Keratinocyte (primary cell): ENCODE data around the gene THSD7B. TPM values are rescaled to one million over a fixed set of nuclear protein-coding genes. Genes with fewer than 3 reads are reported as not detected.

Source experiments
- DNase-seq: peaks from one replicate; pipeline ENCODE4 v3.0.0-alpha.2; 2011; ENCODE audit warnings: low read depth, missing footprints, low spot score
- FAIRE-seq: peaks from 2 replicates; lab custom pipeline; 2011; peaks lifted over from hg19 to GRCh38; lab: Jason Lieb, UNC
- H2AFZ ChIP-seq: 2 replicates; pipeline ENCODE4 v1.6.0; 2012; ENCODE audit warnings: low read length, control low read depth, inconsistent platforms; ENCODE audit not compliant: control insufficient read depth
- H3K27ac ChIP-seq: 2 replicates; pipeline ENCODE4 v1.5.1; 2011; ENCODE audit warnings: low read length; ENCODE audit not compliant: control insufficient read depth, insufficient read depth
- H3K27me3 ChIP-seq: 3 replicates; pipeline ENCODE4 v1.6.0; 2011; ENCODE audit warnings: low read length; ENCODE audit not compliant: control insufficient read depth, insufficient read depth; ENCODE audit errors: extremely low read depth
- H3K36me3 ChIP-seq, 2 experiments: 2 replicates in 1 of 2; 3 replicates in 1 of 2; pipeline ENCODE4 v1.5.1; 2011; ENCODE audit warnings: low read length in 2 of 2, mild to moderate bottlenecking in 1 of 2; ENCODE audit not compliant: control insufficient read depth in 2 of 2, insufficient read depth in 2 of 2; ENCODE audit errors: extremely low read depth in 1 of 2
- H3K4me1 ChIP-seq: 3 replicates; pipeline ENCODE4 v1.5.1; 2011; ENCODE audit warnings: low read length; ENCODE audit not compliant: control insufficient read depth, insufficient read depth; ENCODE audit errors: extremely low read depth
- H3K4me2 ChIP-seq: 3 replicates; pipeline ENCODE4 v1.6.0; 2011; ENCODE audit warnings: low read depth, low read length; ENCODE audit not compliant: control insufficient read depth, insufficient read depth; ENCODE audit errors: extremely low read depth
- H3K4me3 ChIP-seq, 3 experiments: fragments of 200-600 bp in 1 of 3; sonication (generic) in 1 of 3; 2 replicates in 2 of 3; 3 replicates in 1 of 3; pipeline ENCODE4 v1.5.1; 2011 to 2016; ENCODE audit warnings: low read length in 3 of 3, mild to moderate bottlenecking in 3 of 3, control low read depth in 2 of 3, inconsistent platforms in 1 of 3, low read depth in 1 of 3, mixed read lengths in 1 of 3, mixed run types in 1 of 3, moderate library complexity in 1 of 3; ENCODE audit not compliant: control insufficient read depth in 2 of 3, insufficient read depth in 2 of 3; ENCODE audit errors: extremely low read depth in 1 of 3
- H3K79me2 ChIP-seq: 2 replicates; pipeline ENCODE4 v1.6.0; 2012; ENCODE audit warnings: low read length; ENCODE audit not compliant: control insufficient read depth, insufficient read depth
- H3K9ac ChIP-seq: 3 replicates; pipeline ENCODE4 v1.6.0; 2011; ENCODE audit warnings: low read length; ENCODE audit not compliant: control insufficient read depth, insufficient read depth; ENCODE audit errors: extremely low read depth
- H3K9me1 ChIP-seq: 3 replicates; pipeline ENCODE4 v1.6.0; 2011; ENCODE audit warnings: low read length; ENCODE audit not compliant: control insufficient read depth, insufficient read depth; ENCODE audit errors: extremely low read depth
- H3K9me3 ChIP-seq: 2 replicates; pipeline ENCODE4 v1.5.1; 2012; ENCODE audit warnings: low read depth, low read length; ENCODE audit not compliant: control insufficient read depth
- H4K20me1 ChIP-seq: 3 replicates; pipeline ENCODE4 v1.6.0; 2011; ENCODE audit warnings: low read length; ENCODE audit not compliant: control insufficient read depth, insufficient read depth; ENCODE audit errors: extremely low read depth
- EZH2 ChIP-seq: IDR thresholded peaks from one replicate; pipeline ENCODE4 v1.6.1; 2012; ENCODE audit warnings: inconsistent platforms, mild to moderate bottlenecking, low read length, moderate library complexity
- dilution Hi-C: fragments of 300-500 bp; cut with MboI; formaldehyde crosslinking; loops from one replicate; pipeline ENCODE4 v1.7.0; 2020; ENCODE audit warnings: low sequenced_read_pairs; ENCODE audit not compliant: extremely low pct_ligation_motif_present
- polyA plus RNA-seq, 5 experiments: library from polyadenylated mRNA; depleted of rRNA in 3 of 5; stranded (reverse) in 3 of 5; stranded (forward) in 1 of 5; unstranded in 1 of 5; fragments of >200 nt; gene quantifications; 1 replicate in 1 of 5; 2 replicates in 3 of 5; 3 replicates in 1 of 5; pipeline versions ENCODE4 v1.2.1 to v1.2.3, GENCODE V29; 2011 to 2012; ENCODE audit warnings: missing spikeins in 2 of 5, low read depth in 1 of 5, low replicate concordance in 1 of 5
- TF ChIP-seq, protein P1 (sequence below), 3 experiments: IDR thresholded peaks in 1 of 3; conservative IDR thresholded peaks in 1 of 3; optimal IDR thresholded peaks in 1 of 3; 2 replicates in 2 of 3; 3 replicates in 1 of 3; pipeline versions ENCODE3 to v1.5.1; 2011; ENCODE audit warnings: low read length in 3 of 3, mild to moderate bottlenecking in 3 of 3, moderate library complexity in 2 of 3, control low read depth in 1 of 3, inconsistent platforms in 1 of 3; ENCODE audit not compliant: insufficient read depth in 2 of 3; ENCODE audit errors: extremely low read depth in 1 of 3

The THSD7B gene
- polyA plus RNA-seq, 1 donor (not counting 4 experiments of a cell fraction or from before 2014, with no cell fraction given): 0.04 TPM

DNA sequence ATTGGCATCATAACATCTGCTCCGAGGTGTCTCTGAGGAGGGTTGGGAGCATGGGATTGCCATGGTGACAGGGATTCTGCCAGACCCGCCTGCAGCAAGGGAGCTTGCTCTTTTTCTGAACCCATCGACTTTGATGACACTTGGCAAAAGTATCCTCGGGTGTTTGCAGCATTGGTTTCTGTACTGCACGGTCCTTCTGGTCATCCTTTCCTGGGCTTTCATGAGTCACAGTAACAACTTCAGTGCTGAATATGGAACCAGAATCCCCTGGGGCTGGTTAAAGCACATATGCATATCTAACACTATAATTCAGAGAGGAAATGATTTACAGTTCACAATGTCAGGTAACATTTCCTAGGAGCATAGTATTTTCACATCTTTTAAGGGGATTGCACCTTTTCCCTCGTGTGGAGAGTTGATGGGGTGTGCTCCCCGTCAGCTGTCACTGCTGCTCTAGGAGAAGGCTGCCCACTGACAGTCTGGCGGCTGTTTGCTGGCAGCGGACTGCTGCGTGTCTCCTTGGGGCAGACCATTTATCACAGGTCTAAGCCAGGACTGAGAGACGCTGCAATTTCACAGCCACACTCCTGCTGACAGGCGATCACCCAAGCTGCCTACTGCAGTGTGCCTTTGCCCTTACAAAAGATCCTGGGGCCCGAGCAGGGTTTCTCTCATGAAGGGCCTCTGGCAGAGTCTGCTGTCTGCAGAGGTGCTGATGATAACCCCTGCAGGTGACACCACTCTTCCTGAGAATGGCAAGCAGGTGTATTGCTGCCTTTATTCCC lies 425.3 kb downstream of the THSD7B start:
- no peak overlapping the region for H2AFZ ChIP-seq
- dilution Hi-C loops: no loop called here
- no peak overlapping the region for H3K4me2 ChIP-seq
- no peaks in the 10 kb centered on the region for H3K9me3 ChIP-seq
- H4K20me1 ChIP-seq: no peaks in the 10 kb centered on the region
- no peaks in the 10 kb centered on the region for H3K9me1 ChIP-seq
- no peak overlapping the region for H3K27ac ChIP-seq
- FAIRE-seq: no peak
- DNase-seq: no peak
- H3K79me2 ChIP-seq: no peaks in the 10 kb centered on the region
- H3K36me3 ChIP-seq: no peaks in the 10 kb centered on the region
- no peaks in the 10 kb centered on the region for H3K27me3 ChIP-seq
- H3K9ac ChIP-seq: no peak overlapping the region
- TF ChIP-seq, protein P1, sequence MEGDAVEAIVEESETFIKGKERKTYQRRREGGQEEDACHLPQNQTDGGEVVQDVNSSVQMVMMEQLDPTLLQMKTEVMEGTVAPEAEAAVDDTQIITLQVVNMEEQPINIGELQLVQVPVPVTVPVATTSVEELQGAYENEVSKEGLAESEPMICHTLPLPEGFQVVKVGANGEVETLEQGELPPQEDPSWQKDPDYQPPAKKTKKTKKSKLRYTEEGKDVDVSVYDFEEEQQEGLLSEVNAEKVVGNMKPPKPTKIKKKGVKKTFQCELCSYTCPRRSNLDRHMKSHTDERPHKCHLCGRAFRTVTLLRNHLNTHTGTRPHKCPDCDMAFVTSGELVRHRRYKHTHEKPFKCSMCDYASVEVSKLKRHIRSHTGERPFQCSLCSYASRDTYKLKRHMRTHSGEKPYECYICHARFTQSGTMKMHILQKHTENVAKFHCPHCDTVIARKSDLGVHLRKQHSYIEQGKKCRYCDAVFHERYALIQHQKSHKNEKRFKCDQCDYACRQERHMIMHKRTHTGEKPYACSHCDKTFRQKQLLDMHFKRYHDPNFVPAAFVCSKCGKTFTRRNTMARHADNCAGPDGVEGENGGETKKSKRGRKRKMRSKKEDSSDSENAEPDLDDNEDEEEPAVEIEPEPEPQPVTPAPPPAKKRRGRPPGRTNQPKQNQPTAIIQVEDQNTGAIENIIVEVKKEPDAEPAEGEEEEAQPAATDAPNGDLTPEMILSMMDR (optimal IDR thresholded peaks at IDR 0.05 in 1 of 3, IDR thresholded peaks at IDR 0.05 in 1 of 3, conservative IDR thresholded peaks at IDR 0.05 in 1 of 3; ENCODE audit: extremely low read depth in 1 of 3, insufficient read depth in 2 of 3, low read length in 3 of 3): no peak
- no peak for TF ChIP-seq EZH2
- no peaks in the 10 kb centered on the region for H3K4me1 ChIP-seq
- H3K4me3 ChIP-seq: no peak overlapping the region

- no peak overlapping the region for H3K27ac ChIP-seq
- FAIRE-seq (no peak), DNase-seq (no peak)
- H3K79me2 ChIP-seq: no peaks in the 10 kb centered on the region
- no peaks in the 10 kb centered on the region for H4K20me1 ChIP-seq
- no peak for TF ChIP-seq EZH2
- TF ChIP-seq, protein P1 (optimal IDR thresholded peaks at IDR 0.05 in 1 of 3, IDR thresholded peaks at IDR 0.05 in 1 of 3, conservative IDR thresholded peaks at IDR 0.05 in 1 of 3; ENCODE audit: extremely low read depth in 1 of 3, insufficient read depth in 2 of 3, low read length in 3 of 3): no peak
- H3K27me3 ChIP-seq: no peaks in the 10 kb centered on the region
- H2AFZ ChIP-seq: no peak overlapping the region
- H3K4me2 ChIP-seq: no peak overlapping the region
- no peaks in the 10 kb centered on the region for H3K9me3 ChIP-seq
- H3K9me1 ChIP-seq: no peaks in the 10 kb centered on the region
- no peaks in the 10 kb centered on the region for H3K4me1 ChIP-seq
- H3K9ac ChIP-seq: no peak overlapping the region
- no peaks in the 10 kb centered on the region for H3K36me3 ChIP-seq
- dilution Hi-C loops: no loop called here
- no peak overlapping the region for H3K4me3 ChIP-seq
These were observed 427.3 kb downstream of the THSD7B start for GRCh38 chr2:137192366-137193310.
